PFSK-1 (cell line): Measurements from ENCODE around the gene RHPN2.

Experiments used
- FOXP2 ChIP-seq: optimal IDR thresholded peaks from 2 replicates; pipeline ENCODE3; 2011; ENCODE audit warnings: borderline replicate concordance, control low read depth, inconsistent platforms; ENCODE audit not compliant: insufficient read depth; ENCODE audit errors: extremely low read length, extremely low read depth
- POLR2AphosphoS5 ChIP-seq: IDR thresholded peaks from 2 replicates; pipeline ENCODE4 v1.6.1; 2012; ENCODE audit warnings: low read depth, mild to moderate bottlenecking, control low read depth, low read length, moderate library complexity
- SIN3A ChIP-seq: IDR thresholded peaks from 2 replicates; pipeline ENCODE4 v1.6.1; 2012; ENCODE audit warnings: mild to moderate bottlenecking, low read length, moderate library complexity, borderline replicate concordance; ENCODE audit not compliant: insufficient read depth
- TAF1 ChIP-seq: IDR thresholded peaks from 2 replicates; pipeline ENCODE4 v1.6.1; 2012; ENCODE audit warnings: low read length, control low read depth, borderline replicate concordance; ENCODE audit not compliant: insufficient read depth
- TF ChIP-seq, protein P1 (sequence below), 2 experiments: IDR thresholded peaks; 2 replicates each; pipeline versions ENCODE4 v1.6.1 to v1.8.0; 2011 to 2012; ENCODE audit warnings: low read depth in 2 of 2, low read length in 2 of 2, control low read depth in 1 of 2, inconsistent platforms in 1 of 2, mild to moderate bottlenecking in 1 of 2, moderate library complexity in 1 of 2; ENCODE audit not compliant: insufficient read depth in 1 of 2

RHPN2 gene

DNA sequence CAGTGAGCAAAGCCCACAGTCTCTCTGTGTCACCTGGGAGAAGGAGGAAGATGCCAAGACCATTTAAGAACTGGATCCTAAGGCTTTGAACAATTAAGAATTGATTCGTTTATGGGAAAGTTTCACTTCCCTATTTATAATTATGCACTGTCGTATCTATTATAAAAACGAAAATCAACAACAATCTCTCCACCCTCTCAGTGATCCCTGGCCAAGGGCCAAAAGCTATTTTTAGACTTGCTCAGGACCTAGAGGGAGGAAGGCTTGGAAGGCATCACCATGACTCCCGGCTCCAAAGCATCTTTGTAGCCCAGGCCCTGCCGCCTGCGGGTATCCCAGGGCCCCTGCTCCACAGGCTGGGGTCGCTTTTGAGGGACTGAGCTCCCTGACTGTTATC lies 1.3 kb downstream of the RHPN2 start:
- TF ChIP-seq POLR2AphosphoS5, result no peak
- no peak for TF ChIP-seq TAF1
- TF ChIP-seq, protein P1, sequence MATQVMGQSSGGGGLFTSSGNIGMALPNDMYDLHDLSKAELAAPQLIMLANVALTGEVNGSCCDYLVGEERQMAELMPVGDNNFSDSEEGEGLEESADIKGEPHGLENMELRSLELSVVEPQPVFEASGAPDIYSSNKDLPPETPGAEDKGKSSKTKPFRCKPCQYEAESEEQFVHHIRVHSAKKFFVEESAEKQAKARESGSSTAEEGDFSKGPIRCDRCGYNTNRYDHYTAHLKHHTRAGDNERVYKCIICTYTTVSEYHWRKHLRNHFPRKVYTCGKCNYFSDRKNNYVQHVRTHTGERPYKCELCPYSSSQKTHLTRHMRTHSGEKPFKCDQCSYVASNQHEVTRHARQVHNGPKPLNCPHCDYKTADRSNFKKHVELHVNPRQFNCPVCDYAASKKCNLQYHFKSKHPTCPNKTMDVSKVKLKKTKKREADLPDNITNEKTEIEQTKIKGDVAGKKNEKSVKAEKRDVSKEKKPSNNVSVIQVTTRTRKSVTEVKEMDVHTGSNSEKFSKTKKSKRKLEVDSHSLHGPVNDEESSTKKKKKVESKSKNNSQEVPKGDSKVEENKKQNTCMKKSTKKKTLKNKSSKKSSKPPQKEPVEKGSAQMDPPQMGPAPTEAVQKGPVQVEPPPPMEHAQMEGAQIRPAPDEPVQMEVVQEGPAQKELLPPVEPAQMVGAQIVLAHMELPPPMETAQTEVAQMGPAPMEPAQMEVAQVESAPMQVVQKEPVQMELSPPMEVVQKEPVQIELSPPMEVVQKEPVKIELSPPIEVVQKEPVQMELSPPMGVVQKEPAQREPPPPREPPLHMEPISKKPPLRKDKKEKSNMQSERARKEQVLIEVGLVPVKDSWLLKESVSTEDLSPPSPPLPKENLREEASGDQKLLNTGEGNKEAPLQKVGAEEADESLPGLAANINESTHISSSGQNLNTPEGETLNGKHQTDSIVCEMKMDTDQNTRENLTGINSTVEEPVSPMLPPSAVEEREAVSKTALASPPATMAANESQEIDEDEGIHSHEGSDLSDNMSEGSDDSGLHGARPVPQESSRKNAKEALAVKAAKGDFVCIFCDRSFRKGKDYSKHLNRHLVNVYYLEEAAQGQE (IDR thresholded peaks at IDR 0.05; ENCODE audit: insufficient read depth in 1 of 2, low read depth in 2 of 2, low read length in 2 of 2), result no peak
- TF ChIP-seq SIN3A, result no peak
- TF ChIP-seq FOXP2, result no peak

DNA sequence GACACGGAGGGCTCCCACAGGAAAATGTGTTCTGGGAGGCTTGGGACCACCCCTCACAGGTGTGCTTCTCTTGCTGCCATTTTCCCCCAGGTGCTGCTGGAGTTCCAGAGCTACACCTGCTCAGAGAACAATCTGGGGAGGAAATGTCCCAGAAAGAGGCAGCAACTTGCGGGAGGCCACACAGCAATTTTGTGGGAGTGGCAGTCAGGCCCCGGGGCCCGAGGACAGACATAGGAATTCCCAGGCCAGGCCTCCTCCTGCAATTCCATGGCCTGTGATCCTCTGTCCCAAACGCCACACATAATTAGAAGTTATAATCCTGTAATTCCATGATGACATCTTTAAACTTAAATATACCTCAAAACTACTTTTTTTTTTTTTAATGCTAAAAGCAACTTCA lies 1.8 kb downstream of the RHPN2 start:
- TF ChIP-seq FOXP2 (no peak), POLR2AphosphoS5 (no peak), SIN3A (no peak), TAF1 (no peak)
- TF ChIP-seq, protein P1 (IDR thresholded peaks at IDR 0.05; ENCODE audit: insufficient read depth in 1 of 2, low read depth in 2 of 2, low read length in 2 of 2), result no peak

DNA sequence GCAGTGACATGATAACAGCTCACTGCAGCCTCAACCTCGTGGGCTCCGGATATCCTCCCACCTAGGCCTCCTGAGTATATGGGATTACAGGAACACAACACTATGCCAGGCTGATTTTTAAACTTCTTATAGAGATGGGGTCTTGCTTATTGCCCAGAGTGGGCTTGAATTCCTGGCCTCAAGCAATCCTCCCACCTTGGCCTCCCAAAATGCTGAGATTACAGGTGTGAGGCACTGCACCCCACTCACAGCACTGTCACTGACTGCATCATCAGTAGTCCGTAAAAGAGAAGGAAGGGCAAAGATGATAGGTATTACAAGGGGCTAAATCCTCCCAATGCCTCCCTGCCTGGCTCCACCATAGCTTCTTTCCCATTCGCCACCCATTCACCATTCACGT lies 4.1 kb downstream of the RHPN2 start:
- TF ChIP-seq, protein P1 (IDR thresholded peaks at IDR 0.05; ENCODE audit: insufficient read depth in 1 of 2, low read depth in 2 of 2, low read length in 2 of 2), result no peak
- no peak for TF ChIP-seq SIN3A
- TF ChIP-seq TAF1, result no peak
- TF ChIP-seq POLR2AphosphoS5, result no peak
- TF ChIP-seq FOXP2, result no peak

DNA sequence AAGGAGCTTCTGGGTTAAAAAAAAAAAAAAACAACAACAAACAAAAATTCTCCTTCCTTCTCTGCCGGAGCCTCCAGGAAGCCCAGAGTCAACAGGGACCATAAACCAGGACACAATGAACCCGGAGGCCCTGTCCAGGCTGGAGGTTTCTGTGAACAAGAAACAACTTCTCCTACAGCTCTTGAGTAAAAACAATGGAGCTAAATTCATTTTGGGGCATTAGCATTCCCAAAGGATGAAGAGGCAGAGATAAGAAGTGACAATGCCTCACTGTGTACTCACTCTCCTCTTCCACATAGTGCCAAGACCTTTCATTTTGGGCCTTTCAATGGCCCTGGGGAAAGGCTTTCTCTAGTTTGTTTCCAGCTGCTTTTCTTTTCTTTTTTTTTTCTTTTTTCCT lies 9.0 kb downstream of the RHPN2 start:
- TF ChIP-seq POLR2AphosphoS5 (no peak), FOXP2 (no peak), TAF1 (no peak), SIN3A (no peak)
- TF ChIP-seq, protein P1 (IDR thresholded peaks at IDR 0.05; ENCODE audit: insufficient read depth in 1 of 2, low read depth in 2 of 2, low read length in 2 of 2), result no peak

DNA sequence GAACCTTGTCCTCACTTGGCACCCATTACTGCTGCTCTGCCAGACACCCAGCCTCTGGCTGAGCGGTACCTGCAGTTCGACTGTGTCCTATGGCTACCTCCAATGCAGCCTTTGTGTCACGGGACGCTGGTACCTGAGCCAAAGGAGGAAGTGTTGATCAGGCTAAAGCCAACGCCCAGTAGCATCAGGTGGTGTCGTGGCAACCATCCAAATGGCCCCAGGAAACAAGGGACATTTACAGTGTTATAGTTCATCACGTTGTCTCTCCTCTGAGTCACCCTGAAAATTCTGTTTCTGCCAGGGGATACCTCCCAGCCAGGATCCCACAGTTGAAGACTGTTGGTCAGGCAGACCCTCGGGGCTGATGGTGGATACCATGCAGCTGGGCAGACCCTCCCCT lies 10.1 kb downstream of the RHPN2 start:
- TF ChIP-seq SIN3A, result no peak
- TF ChIP-seq TAF1, result no peak
- no peak for TF ChIP-seq POLR2AphosphoS5
- no peak for TF ChIP-seq FOXP2
- TF ChIP-seq, protein P1 (IDR thresholded peaks at IDR 0.05; ENCODE audit: insufficient read depth in 1 of 2, low read depth in 2 of 2, low read length in 2 of 2), result no peak
